SK-N-SH (cell line): Measurements from ENCODE around the gene DCST1. TPM values are rescaled to one million over a fixed set of nuclear protein-coding genes. Genes with fewer than 3 reads are reported as not detected.

Experiments used
- CTCF ChIA-PET: fragments of 300-600, 350-600 bp; formaldehyde crosslinking; extraction: SDS; loops from one replicate; lab custom pipeline; 2021; lab: Yijun Ruan, JAX
- POLR2A ChIA-PET: fragments of 350-600 bp; sonication (Branson Sonifier 250); formaldehyde crosslinking; extraction: SDS; loops from one replicate; lab custom pipeline; 2020; ENCODE audit warnings: antibody characterized with exemption, inconsistent platforms; lab: Yijun Ruan, JAX
- DNase-seq: peaks from one replicate; pipeline ENCODE4 v3.0.0; 2012
- H2AFZ ChIP-seq: fragments of 200-600 bp; sonication (generic); 2 replicates; pipeline ENCODE4 v1.8.1; 2016; ENCODE audit warnings: antibody characterized with exemption, mild to moderate bottlenecking, low read depth
- H3F3A ChIP-seq: fragments of 200-600 bp; sonication (generic); replicated peaks from 2 replicates; pipeline ENCODE3; 2016; ENCODE audit warnings: antibody characterized with exemption, mild to moderate bottlenecking; ENCODE audit not compliant: insufficient read depth
- H3K27ac ChIP-seq, 2 experiments: fragments of 200-500 bp in 1 of 2; fragments of 200-600 bp in 1 of 2; sonication (Bioruptor generic) in 1 of 2; sonication (generic), shearing (Covaris generic) in 1 of 2; 2 replicates each; pipeline versions ENCODE4 v1.5.1 to v1.6.1; 2014 to 2016; ENCODE audit warnings: low read depth in 2 of 2, inconsistent platforms in 1 of 2, low read length in 1 of 2, mild to moderate bottlenecking in 1 of 2, mixed read lengths in 1 of 2
- H3K27me3 ChIP-seq: fragments of 200-600 bp; sonication (generic), shearing (Covaris generic); 2 replicates; pipeline ENCODE4 v1.6.1; 2016; ENCODE audit warnings: mixed run types; ENCODE audit not compliant: insufficient read depth
- H3K36me3 ChIP-seq, 2 experiments: fragments of 200-500 bp in 1 of 2; fragments of 200-600 bp in 1 of 2; sonication (Bioruptor generic) in 1 of 2; sonication (generic) in 1 of 2; replicated peaks in 1 of 2; 2 replicates each; pipeline versions ENCODE3 to v1.5.1; 2014 to 2016; ENCODE audit warnings: low read length in 1 of 2, mild to moderate bottlenecking in 1 of 2; ENCODE audit not compliant: insufficient read depth in 2 of 2, control insufficient read depth in 1 of 2
- H3K4me1 ChIP-seq, 2 experiments: fragments of 200-500 bp in 1 of 2; fragments of 200-600 bp in 1 of 2; sonication (Bioruptor generic) in 1 of 2; sonication (generic), shearing (Covaris generic) in 1 of 2; 2 replicates each; pipeline versions ENCODE4 v1.5.1 to v1.6.1; 2014 to 2016; ENCODE audit warnings: low read depth in 1 of 2, low read length in 1 of 2, mixed run types in 1 of 2; ENCODE audit not compliant: insufficient read depth in 2 of 2, control insufficient read depth in 1 of 2
- H3K4me2 ChIP-seq: fragments of 200-600 bp; sonication (generic), shearing (Covaris generic); 2 replicates; pipeline ENCODE4 v1.6.1; 2017; ENCODE audit warnings: mixed run types
- H3K4me3 ChIP-seq, 2 experiments: fragments of 200-500 bp in 1 of 2; fragments of 200-600 bp in 1 of 2; sonication (Bioruptor generic) in 1 of 2; sonication (generic), shearing (Covaris generic) in 1 of 2; 2 replicates each; pipeline versions ENCODE4 v1.5.1 to v1.8.1; 2014 to 2016; ENCODE audit warnings: low read depth in 2 of 2, inconsistent platforms in 1 of 2, low read length in 1 of 2, mild to moderate bottlenecking in 1 of 2, mixed read lengths in 1 of 2, moderate library complexity in 1 of 2
- H3K79me2 ChIP-seq: fragments of 200-600 bp; sonication (generic); 2 replicates; pipeline ENCODE4 v1.8.1; 2017; ENCODE audit warnings: mild to moderate bottlenecking; ENCODE audit not compliant: insufficient read depth
- H3K9ac ChIP-seq: fragments of 200-600 bp; sonication (generic); 2 replicates; pipeline ENCODE4 v1.6.1; 2017; ENCODE audit warnings: mixed run types
- H3K9me2 ChIP-seq: fragments of 200-600 bp; sonication (generic); 2 replicates; pipeline ENCODE4 v1.6.1; 2017; ENCODE audit warnings: mixed run types
- H3K9me3 ChIP-seq: fragments of 200-600 bp; sonication (generic); 2 replicates; pipeline ENCODE4 v1.6.1; 2017; ENCODE audit warnings: mixed run types, mild to moderate bottlenecking, moderate library complexity
- H4K20me1 ChIP-seq: fragments of 200-600 bp; sonication (generic); 2 replicates; pipeline ENCODE4 v1.6.1; 2017; ENCODE audit warnings: mild to moderate bottlenecking, mixed run types; ENCODE audit not compliant: insufficient read depth
- FOXM1 ChIP-seq: IDR thresholded peaks from 2 replicates; pipeline ENCODE4 v1.4.0; 2012; ENCODE audit warnings: low read depth, mild to moderate bottlenecking
- JUND ChIP-seq: IDR thresholded peaks from 2 replicates; pipeline ENCODE4 v1.4.0; 2012
- NRF1 ChIP-seq: IDR thresholded peaks from 2 replicates; pipeline ENCODE4 v1.6.1; 2012; ENCODE audit warnings: low read depth, mild to moderate bottlenecking, low read length
- PBX3 ChIP-seq: IDR thresholded peaks from 2 replicates; pipeline ENCODE4; 2012
- POLR2AphosphoS5 ChIP-seq: IDR thresholded peaks from 2 replicates; pipeline ENCODE4 v1.6.1; 2012; ENCODE audit warnings: low read depth, low read length
- RAD21 ChIP-seq: IDR thresholded peaks from 2 replicates; pipeline ENCODE4 v1.6.1; 2012; ENCODE audit warnings: mild to moderate bottlenecking, low read length
- RXRA ChIP-seq: IDR thresholded peaks from 2 replicates; pipeline ENCODE4 v1.4.0; 2012; ENCODE audit warnings: low read depth, mild to moderate bottlenecking, borderline replicate concordance
- TEAD4 ChIP-seq: IDR thresholded peaks from 2 replicates; pipeline ENCODE4 v1.4.0; 2012; ENCODE audit warnings: mild to moderate bottlenecking, borderline replicate concordance; ENCODE audit not compliant: insufficient read depth
- USF1 ChIP-seq: IDR thresholded peaks from 2 replicates; pipeline ENCODE4 v1.4.0; 2012; ENCODE audit warnings: low read depth, borderline replicate concordance
- YY1 ChIP-seq: IDR thresholded peaks from 2 replicates; pipeline ENCODE4 v1.4.0; 2012; ENCODE audit warnings: low read depth, mild to moderate bottlenecking
- ZBTB33 ChIP-seq: IDR thresholded peaks from 2 replicates; pipeline ENCODE4 v1.4.0; 2012; ENCODE audit warnings: low read depth, borderline replicate concordance
- WGBS: methylation state at CpG from one replicate; pipeline ENCODE4 v1.1.6; 2017; ENCODE audit warnings: low lambda C conversion rate; 5-methylcytosine and 5-hydroxymethylcytosine counted together
- polyA plus RNA-seq, 3 experiments: library from polyadenylated mRNA; depleted of rRNA; stranded (reverse); fragments of >200 nt; gene quantifications; 2 replicates each; pipeline ENCODE4 v1.2.3, GENCODE V29; 2012

DCST1 gene
- polyA plus RNA-seq, 1 of the 3 experiments (the other 2 are of a cell fraction) = not detected

GRCh38 chr1:155084722-155085503 lies 51.3 kb downstream of the DCST1 start (continued):
- TF ChIP-seq USF1 (no peak), FOXM1 (no peak), JUND (no peak), RAD21 (peak; percentile 96), PBX3 (peak; percentile 99), YY1 (peak; percentile 31; the same call in 1 of the 2 replicates), NRF1 (peak; percentile 42; the same call in 1 of the 2 replicates), POLR2AphosphoS5 (no peak), TEAD4 (no peak)
- TF ChIP-seq, all 33 proteins: peak for 16

DNA sequence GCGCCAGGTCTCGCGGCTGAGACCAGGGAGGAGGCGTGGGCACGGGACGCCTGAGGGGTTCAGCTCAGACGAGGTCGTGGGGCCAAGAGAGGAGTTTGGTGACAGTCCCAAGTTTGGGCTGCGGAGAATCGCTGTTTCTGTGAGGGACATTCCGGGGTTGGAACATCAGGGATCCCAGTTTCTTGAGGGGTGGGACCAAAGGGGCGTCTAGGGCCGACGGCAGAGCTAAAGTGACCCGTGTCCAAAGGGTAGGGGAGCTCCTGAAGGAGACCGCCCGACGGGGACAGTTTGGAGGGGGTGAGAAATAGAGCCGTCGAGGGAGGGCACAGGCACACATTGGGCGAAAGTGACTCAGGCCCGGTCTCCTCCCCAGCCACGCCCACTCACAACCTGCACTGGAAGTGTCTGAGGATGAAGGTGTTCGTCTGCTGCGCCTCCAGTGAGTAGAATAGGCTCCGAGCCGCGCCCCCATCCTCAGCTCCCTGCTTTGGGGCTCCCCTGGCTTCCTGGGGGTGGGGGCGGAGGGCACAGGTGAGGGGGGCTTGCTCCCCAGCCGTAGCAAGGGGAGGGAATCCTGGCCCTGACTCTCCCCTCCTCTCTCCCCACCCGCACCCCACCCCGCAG lies 52.0 kb downstream of the DCST1 start:
- 4% methylated on average over 13 of the region's 32 CpGs for WGBS
- no peaks in the 10 kb centered on the region for H3K9me3 ChIP-seq
- H3F3A ChIP-seq = peaks cover 3% of the 10 kb centered on the region
- H3K4me2 ChIP-seq = peak overlapping the region; percentile 78
- POLR2A ChIA-PET = interaction anchor here (0.7 to 2.0 kb wide), 3 partner anchors 85 to 89 kb away, joined by 3 to 4 read pairs (median 3); partner anchors contain the start of gene KRTCAP2
- peak overlapping the region; percentile 69 to 94; a peak in 3 of 4 replicates for H3K27ac ChIP-seq
- peak; percentile 44 for DNase-seq
- H3K27me3 ChIP-seq = peaks cover 8% of the 10 kb centered on the region
- no peaks in the 10 kb centered on the region for H3K9me2 ChIP-seq
- no peaks in the 10 kb centered on the region for H3K36me3 ChIP-seq
- peak overlapping the region; percentile 56; the same call in 1 of the 2 replicates for H3K9ac ChIP-seq
- no peaks in the 10 kb centered on the region for H4K20me1 ChIP-seq
- no peaks in the 10 kb centered on the region for H3K79me2 ChIP-seq
- TF ChIP-seq RXRA = no peak
- no peak for TF ChIP-seq ZBTB33
- TF ChIP-seq, all 33 proteins: peak for 0
- Histone ChIP-seq H3K4me3 (peak overlapping the region; percentile 77 to 79), H2AFZ (peak overlapping the region; percentile 99), H3K4me1 (peaks cover 6 to 25% of the 10 kb centered on the region in 2 experiments; a peak in 3 of 4 replicates)
- CTCF ChIA-PET = interaction anchor here (0.6 to 5.3 kb wide), 62 partner anchors 10 to 606 kb away, joined by 3 to 156 read pairs (median 5); partner anchors contain the start of genes ADAM15, EFNA1, EFNA4 and KRTCAP2
